ENCODE results near the gene VAV2.

VAV2 gene

DNA sequence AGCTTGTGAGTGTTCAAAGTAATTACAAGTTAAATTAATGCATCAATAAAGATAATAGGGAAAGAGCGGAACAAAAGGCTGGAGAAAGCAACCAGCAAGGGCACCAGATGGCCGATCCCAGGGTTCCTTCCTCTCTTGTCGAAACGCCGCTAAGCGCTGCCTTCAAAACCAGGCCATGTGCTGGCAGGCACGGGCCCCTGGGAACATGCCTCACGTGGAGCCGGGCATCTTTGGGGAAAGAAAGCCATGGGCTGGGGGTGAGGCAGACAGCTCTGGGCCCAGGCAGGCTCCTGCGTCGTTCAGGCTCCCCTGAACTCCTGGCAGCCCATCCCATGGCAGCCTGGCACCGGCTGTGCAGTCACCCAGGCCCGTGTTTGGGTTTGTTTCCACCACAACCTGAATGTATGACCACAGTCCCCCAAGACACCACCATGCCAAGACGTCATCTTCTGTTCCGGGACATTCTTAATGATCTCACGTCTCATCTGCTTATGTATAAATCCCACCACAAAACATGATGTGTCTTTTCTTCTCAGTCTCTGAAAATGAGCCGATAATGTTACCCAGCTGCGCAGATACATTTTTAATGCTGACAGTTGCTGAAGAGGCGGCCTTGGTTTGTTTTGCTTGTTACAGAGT lies 143.5 kb downstream of the VAV2 start:
- no peak for DNase-seq

DNA sequence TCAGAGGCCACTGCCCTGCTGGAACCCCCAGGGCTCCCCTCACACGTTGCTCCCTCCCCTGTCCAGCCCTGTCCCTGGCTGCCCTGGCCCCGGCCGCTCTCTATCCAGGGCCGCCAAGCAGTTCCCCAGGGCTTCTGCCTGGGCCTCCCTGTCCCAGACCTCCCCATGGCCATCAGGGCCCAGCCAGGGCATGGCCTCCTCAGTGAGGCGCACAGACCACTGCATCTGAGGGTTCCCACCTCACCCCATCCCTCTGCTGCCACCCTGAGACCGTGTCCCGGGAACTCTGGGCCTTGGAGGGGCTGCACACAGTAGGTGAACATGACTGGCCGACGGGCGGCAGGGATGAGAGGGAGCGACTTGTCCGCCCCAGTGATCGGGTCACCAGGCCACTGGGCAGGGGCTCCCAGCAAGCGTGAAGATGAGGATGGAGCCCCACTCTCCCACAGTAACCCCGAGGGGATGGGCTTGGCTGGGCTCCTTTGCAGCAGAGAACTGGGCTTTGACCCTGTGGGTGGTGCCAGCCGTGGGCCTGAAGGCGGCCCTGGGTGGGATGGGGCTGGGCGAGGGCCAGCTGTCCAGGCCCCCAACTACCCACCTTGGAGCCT lies 145.5 kb downstream of the VAV2 start:
- DNase-seq = no peak

DNA sequence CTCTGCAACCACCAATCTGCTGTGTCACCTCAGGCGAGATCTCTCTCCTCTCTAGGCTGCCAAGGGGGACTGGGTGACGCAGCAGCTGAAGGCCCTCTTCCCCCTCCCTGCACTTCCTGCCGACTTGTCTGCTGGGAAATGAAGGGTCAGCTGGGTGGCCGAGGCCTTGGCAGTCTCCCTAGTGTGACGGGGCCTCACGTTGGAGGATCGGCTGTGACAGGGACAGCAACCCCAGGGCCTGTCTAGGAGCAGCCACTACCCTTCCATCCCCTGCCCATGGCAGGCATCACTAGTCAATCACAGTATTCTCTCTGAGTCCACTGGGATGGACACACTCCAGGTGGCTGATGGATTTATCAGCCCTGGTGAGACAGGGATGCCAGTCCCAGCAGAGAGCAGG lies 146.7 kb downstream of the VAV2 start:
- DNase-seq = peak in 1 of 2 donors; percentile 76

DNA sequence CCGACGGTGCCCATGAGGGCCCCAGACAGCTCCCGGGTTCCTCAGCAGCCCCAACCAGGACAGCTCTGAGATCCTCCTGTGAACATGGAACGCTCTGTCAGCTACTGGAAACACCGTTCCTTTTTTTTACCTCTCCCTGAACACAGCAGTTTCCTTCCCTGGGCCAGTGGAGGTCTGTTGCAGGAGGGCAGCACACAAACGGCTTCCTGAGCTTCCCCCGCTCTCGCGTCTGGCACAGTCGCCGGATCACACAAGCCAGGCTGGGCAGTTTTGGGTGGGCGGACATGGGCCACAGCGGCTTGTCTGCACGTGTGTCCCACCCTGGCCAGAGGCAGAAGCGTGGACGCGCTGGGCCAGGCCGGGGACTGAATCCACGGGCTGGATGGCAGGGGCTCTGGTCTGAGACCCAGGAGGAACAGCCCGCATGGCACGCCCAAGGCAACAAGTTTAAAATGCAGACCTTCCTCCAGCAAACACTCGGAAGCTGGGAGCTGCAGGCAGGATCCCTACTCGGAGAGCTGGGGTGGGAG lies 147.2 kb downstream of the VAV2 start:
- DNase-seq = no peak

DNA sequence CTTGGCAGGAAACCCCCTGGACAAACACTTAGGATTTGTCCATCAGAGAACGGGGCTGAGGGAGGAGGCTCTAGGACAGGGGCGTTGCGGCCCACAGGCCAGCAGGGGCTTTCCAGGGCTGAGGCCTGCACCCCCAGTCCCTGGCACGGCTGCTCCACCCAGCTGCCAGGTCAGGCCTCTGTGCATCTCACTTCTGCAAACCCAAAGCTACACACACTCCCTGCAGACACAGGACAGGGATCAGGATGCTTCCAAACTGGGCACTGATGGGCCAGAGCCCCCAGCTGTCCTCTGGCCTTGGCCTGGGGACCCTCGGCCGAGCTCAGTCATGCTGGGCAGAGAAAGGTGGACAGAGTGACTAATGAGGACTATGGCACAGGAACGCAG lies 147.7 kb downstream of the VAV2 start:
- peak in 1 of 2 donors; percentile 34 for DNase-seq

DNA sequence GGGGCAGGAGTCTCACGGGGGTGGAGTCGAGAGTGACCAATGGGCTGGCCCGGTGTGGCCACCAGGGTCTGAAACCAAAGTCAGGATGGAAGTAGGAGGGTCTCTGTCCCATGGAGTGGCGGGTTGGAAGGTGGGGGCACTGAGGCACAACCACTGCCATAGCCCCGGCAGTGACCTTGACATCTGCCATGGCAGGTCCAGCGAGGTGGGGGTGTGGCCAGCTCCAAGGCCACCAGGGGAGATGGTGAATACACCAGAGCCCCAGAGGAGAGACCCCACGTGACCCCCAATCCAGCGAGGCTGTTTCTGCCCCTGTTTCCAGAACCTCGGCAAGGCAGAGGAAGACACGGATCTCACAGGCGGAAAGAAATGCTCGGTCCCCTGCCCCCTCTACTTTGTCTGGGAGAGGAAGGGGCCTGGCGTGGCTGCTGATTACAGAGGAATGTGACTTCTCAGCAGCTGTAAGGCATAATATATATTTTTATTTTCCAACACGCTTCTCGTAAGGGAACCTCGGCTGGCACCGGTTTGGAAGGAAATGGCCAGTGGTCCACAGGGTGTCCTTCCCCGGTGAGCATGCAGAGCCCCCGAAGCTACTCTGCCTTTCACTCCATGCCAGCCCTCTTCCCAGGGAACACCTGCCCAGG lies 148.2 kb downstream of the VAV2 start:
- no peak for DNase-seq

DNA sequence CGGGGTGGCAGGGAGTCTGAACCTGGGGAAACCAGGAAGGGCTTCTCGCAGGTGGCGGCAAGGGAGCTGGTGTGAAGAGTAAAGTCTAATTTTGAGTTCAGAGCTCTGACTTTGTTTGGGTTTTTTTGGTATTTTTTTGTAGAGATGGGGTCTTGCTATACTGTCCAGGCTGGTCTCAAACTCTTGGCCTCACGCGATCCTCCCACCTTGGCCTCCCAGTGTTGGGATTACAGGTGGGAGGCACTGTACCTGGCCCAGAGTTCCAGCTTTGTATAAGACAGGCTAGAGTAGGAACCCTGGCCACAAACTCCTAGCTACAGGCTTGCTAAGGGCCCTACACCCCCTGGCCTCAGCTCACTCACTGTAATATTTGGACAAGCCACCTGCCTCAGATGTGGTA lies 148.9 kb downstream of the VAV2 start:
- no peak for DNase-seq

DNA sequence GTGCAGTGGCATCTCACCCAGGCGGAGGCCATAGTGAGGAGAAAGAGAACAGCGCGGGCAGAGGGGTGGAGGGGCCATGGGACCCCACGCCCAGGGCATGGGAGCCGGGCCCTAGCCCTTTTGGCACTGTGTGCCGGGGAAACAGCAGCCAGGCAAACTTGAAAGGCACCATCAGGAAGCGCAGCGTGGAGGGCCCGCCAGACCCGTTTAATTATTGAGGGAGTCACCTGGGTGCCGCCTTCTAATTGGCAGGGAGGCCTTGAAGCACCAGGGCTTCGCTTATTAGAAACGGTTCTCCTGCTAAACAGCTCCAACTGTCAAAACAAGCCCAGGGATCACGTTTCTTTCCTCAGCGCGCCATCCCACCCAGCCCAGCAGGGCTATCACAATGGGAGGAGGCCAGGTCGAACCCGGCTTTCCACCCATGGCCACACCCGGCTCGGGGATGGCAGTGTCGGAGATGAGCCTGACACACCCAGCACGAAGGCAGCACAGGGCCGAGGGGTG lies 149.3 kb downstream of the VAV2 start:
- DNase-seq = no peak

DNA sequence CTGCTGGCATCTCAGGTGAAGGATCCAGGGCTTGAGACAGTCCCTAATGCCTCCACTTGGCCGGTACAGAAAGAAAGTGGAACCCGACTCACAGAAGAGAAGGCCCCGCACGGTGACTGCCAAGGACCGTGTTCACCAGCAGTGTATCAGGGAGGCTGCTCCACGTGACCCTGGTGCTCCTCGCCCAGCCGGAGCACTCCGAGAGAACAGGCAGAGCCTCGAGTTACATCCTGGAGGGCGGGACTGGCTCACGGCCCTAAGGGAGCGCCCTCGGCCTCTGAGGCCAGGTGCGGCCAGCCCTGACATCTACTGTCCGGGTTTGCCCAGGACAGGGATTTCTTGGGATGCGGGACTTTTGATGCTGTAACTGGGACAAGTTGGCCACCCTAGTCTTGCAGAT lies 149.9 kb downstream of the VAV2 start:
- DNase-seq = no peak

DNA sequence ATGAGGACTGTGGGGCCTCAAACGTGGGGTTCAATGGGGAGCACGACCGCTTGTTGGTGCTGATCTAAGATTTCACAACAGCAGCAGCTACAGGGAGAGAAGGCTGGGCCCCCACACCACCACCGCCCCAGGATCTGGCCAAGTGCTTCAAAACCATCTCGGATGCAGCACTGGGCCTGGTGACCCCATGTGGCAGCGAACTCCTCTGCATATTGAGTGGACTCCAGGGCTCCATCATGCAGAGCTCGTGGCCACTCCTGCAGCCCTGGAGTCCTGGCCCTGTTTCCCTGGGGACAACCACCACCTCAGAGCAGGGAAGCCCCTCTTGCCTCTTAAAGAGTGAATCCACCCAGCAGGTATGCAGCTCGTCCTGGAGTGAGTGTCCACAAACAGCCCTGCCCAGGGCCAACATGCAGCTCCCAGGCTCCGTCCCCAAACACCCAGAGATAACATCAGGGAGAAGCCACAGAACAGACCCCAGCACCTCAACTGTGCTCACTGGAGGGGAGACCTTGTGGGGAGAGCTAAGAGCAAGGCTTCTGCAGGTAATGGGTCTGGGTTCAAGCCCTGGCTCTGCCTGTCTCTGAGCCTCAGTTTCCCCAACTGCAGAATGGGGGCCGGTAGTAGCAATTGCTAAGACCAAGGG lies 150.8 kb downstream of the VAV2 start:
- no peak for DNase-seq

DNA sequence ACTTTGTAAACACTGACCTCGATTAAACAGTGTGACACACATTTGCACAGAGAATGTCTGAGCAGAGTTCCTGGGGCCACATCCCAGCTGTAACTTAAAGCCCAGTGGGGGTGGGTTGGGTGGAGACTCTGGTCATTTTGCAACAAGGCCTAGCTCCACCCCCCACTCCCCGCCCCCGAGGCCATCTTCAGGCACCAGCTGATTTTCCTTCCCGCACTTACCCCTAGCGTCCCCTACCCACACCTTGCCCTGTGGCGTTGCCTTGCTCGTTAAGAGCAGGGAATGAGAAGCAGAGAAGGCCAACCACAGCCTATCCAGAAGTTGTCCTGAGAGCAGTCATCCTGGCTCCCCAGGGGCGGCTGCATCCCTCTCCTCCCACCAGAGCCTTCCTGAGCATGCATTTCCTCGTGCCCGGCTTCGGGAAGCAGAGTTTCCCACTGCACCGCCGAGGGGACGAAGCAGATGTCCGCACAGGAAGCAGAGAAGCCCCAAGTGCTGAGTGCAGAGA lies 152.2 kb downstream of the VAV2 start:
- DNase-seq = no peak

DNA sequence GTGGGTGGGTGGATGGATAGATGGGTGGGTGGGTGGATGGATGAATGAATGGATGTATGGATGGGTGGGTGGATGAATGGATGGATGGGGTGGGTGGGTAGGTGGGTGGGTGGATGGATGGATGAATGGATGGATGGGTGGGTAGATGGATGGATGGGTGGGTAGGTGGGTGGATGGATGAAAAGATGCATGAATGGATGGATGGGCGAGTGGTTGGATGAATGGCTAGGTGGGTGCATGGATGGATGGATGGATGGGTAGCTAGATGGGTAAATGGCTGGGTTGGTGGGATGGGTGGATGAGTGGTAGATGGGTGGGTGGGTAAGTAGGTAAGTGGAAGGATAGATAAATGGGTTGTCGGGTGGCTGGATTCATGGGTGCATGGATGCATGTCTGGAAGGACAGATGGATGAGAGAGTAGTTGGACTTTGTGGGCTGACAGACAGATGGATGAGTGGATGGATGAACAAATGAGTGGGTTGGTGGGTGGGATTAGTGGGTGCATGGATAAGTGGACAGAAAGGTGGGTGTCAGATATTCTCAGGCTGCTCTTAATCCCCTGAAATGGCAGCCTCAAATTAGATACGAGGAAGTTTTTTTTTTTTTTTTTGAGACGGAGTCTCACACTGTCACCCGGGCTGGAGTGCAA lies 153.1 kb downstream of the VAV2 start:
- no peak for DNase-seq

DNA sequence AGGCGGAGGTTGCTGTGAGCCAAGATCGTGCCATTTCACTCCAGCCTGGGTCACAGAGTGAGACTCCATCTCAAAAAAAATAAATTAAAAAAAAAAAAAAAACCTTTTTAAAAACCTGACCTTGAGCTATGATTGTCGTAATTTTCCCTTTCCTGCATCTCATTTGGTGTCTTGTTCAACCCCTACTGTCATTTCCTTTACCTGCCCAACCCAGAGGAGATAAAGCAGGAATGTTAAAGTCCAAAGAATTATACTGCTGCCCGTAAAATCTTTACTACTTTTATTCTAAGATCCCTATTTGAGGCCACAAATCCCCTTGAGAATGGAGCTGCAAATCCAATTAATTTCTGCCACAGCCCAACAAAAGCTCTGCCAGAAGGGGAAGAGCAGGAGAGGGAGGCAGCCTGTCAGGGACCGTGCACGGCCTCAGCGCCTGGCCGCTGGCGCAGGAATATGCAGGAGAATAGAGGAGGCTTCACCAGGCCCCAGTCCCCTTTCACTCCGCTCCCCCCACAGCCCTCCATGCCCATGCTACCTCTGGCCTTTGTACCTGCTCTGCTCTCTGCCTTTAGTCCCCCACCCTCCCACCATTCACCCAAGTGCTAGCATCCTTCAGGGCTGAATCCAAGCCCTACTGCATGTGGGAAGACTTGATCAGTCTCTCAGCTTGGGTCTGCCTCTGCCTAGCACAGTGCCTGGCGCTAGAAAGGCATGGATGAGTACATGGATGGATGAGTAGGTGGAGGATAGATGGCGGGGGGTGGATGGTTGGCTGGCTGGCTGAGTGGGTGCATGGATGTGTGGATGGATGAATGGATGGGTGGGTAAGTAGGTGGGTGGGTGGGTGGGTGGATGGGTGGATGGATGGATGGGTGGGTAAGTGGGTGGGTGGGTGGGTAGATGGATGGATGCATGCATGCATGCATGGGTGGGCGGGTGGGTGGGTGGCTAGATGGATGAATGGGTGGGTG lies 154.2 kb downstream of the VAV2 start:
- DNase-seq = no peak

DNA sequence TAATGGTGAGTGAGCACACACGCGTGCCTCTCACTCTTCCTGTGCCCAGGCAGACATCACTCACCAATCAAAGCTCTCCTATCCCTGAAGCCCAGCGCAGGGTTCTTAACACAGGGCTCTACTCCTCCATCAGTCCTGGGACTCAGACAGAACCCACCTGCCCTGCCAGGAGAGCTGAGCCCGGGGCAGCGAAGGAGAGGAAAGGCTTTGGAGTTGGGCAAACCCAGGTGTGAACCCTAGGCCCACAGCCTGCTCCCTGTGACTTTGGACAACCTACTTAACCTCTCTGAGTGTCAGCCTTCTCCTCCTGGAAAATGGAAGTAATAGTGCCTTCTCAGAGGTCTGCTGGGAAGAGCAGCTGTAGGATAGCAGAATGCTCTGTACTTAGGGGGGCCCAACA lies 155.3 kb downstream of the VAV2 start:
- DNase-seq = no peak

DNA sequence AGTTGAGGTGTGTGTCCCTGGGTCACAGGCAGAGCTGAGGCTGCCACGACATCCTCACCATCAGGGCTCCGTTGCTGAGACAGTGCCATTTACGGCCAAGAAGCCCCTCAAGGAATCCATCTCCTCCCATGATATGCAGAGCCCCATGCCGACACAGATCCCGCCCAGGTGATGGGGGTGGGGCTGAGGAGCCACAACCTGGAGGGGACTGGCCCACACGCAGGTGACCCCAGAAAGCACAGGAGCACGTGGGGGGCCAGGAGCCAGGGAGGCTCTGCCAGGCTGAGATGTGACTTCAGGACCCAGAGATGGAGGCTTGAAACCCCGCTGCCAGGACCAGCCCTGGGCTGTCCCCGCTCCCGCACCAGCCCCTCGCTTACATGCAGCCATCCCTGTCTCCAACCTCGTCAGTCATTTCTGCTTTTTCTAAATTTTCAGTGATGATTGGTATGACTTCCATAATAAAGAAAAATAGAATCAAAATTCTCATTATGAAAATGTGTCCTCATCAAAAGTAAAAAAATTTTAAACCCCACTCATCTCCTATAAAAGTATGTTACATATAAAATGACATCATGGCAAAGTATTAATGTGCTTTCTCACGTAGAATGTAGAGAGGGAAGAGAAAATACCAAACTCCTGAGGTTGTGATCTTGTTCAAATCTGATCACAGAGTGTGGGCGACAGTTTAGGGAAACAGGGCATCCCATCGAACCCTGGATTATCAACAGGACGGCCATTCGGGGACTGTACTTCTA lies 155.9 kb downstream of the VAV2 start:
- DNase-seq = no peak

DNA sequence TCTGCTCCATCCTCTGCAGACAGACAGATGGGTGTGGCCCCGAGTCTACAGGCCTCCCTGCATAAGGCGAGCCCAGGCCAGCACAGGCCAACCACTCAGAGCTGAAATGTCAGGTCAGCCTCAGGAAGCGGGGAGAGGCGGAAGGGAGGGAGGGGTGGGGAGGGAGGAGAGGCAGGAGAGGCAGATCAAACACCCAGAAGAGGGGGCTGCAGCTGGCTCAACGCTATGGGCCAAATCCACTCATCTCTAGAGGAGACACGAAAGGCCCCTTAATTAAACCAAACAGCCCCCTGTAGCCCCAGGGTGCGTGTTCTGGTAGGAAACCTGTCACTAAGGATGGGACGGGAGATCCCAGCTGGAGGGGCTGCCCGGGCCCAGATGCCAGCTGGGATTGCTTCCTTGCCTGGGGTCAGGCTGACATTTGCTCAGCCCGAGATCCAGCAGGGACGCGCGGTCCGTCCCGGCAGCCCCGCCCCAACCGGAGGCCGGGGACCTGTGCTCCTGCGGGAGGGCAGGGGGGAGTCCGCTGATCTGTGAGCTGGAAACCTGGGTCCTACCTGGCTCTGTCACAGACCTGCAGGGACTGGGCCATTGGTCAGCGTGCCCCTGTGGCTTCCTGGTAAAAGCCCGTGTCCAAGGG lies 156.7 kb downstream of the VAV2 start:
- DNase-seq = no peak

DNA sequence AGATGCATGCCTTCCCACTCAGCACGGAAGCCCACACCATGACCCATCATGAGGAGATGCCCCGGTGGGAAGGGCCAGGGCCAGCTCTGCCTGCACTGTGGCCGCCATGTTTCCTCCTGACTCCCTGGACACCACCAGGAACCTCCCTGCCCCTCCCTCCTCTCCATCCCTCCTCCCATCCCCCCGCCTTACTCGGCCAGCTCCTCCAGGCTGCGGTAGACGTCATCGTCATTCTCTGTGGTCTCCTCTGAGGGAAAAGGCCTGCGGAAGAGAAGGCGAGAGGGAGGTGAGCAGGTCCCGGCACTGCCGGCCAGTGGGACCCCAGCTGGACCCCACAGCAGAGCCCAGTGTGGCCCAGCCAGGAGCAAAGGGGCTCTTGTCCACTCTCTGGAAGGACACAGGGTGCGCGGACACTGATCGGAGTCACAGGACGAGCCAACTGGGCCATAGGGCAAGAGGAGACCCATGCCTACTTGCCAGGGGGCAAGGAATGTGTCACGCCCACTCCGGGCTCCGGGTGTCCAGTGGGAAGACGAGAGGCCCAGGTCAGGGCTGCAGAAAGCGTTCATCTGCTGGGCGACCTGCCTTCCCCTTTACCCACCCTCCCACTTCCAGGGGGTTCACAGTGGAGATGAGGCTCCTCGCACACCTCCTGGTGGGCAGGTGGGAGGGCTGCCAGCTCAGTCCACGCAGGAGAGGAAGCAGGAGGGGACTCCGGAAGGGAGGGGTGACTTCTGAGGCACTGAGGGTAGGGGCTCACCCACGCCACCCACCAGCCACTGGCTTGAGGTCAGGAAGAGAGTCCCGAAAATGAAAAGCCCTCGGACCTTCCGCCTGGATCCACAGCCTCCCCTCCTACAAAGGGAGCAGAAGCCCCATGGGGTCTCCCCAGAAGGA lies 157.8 kb downstream of the VAV2 start:
- no peak for DNase-seq

DNA sequence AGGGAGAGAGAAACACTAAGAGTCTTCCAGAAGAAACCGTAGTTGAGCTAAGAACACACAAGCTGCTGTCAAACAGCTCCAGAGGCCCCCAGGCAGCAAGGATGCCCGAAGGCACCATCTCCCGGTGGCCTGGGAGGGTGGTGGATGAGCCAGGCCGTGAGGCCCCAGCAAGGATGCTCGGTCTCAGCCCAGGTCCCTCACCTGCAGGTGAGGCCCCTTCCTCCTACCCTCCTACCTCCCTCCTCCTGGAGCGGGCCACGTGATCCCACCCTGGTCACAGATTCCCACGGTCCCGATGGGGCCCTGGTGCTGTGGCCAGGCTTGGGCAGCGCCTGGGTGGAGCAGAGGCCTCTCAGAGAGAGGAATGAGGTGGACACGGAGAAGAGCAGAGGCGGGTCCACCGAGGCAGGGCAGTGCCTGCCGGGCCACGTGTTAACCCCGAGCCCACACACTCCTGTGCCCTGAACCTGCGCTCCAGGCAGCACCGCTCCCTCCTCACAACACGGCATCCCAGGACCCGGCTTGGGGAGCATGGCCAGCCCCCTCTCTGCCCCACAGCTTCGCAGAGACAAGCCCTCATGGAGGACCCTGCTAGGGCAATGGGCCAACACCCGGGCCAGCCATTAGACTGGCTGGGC lies 158.6 kb downstream of the VAV2 start:
- DNase-seq = no peak

DNA sequence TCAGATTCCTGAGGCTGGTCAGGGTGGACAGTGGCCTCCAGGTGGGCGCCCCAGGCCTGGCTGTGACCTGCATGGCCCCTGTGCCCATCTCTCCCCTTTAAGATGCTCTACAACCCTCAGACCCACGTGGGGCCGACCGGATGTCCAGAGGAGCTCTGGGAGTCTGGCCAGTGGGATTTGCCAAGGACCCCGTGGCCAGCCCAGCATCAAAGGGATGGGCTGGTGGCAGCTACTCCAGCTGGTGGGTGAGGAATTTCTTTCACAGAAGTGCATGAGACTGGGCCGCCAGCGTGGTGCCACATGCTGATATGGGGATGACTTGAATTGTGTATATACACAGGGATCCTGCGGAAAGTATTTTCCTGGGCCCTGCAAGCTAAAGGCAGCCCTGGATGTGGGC lies 159.2 kb downstream of the VAV2 start:
- no peak for DNase-seq

Data from CD4-positive, alpha-beta T cell treated with Interleukin-1 beta for 1 hour (primary cell).